Heart left ventricle (tissue), 13 donors: ENCODE measurements around the gene HNRNPCL1.
"Not testable (repeated sequence)": the region's sequence is repeated elsewhere in the genome, so short reads cannot be mapped to it uniquely, and the experiment has no call there.

Experiments
- POLR2A ChIP-seq, 2 donors: fragments of 450-650 bp; IDR thresholded peaks; one replicate each; pipeline ENCODE4 v1.6.1; 2017; ENCODE audit warnings: antibody characterized with exemption in 2 of 2, mild to moderate bottlenecking in 2 of 2, moderate library complexity in 2 of 2
- TF ChIP-seq, protein P1 (sequence below), 12 donors: fragments of 200-600 bp; sonication (generic) in 4 of 12; IDR thresholded peaks; one replicate each; pipeline versions ENCODE4 v1.5.0 to v1.8.0; 2018 to 2022; ENCODE audit warnings: antibody characterized with exemption in 12 of 12, mild to moderate bottlenecking in 5 of 12
- donor health status: ischemic (EF 13 %, LVEDD 7.1; RV severe dilation, severe dysfunction).
- donor health status: DM: no; HTN: yes; CAD: no.
- donor health status: DM: no; HTN: no; CAD: no.
- donor health status: ischemic (EF 25% LVEDD 6.9; RV normal size, moderate dysfunction).
- donor health status: ischemic (EF 25% LVEDD 5.7; RV mildly dilated, moderate dysfunction).
- donor health status: ischemic (EF 35%, LVEDD 5.7; RV mildly dilated, moderate dysfunction).
- donor health status: nonischemic (EF 11% LVEDD 7.7; RV severe dilation, severe dysfunction).
- donor health status: DM: yes; HTN: yes; CAD: no.
- donor health status: PGD.
- donor health status: ischemic (EF 29% LVEDD 5.4; RV normal size, mild dysfunction).
- donor health status: nonischemic (EF 23%, LVEDD 6.1; RV moderate dilation, normal function).

DNA sequence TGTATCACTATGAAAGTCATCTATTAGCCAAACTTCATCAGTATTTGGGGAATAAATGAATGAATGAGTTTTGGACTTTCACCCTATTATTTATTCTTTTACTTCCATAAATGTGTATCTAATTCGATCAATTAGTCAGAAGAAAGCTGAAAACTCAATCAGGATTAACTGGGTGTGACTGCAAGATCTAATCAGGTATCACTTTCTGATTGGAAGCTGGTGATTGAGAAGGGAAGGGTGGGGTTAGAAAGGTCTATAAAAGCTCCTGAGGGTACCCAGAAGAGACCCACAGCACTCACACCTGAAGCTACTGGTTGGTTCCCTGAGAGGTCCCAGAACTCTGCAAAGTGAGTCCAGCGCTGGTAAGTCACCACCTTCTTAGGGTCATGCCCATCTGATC lies 8.3 kb upstream of the HNRNPCL1 start, which contains the start of gene PRAMEF2:
- TF ChIP-seq, protein P1, sequence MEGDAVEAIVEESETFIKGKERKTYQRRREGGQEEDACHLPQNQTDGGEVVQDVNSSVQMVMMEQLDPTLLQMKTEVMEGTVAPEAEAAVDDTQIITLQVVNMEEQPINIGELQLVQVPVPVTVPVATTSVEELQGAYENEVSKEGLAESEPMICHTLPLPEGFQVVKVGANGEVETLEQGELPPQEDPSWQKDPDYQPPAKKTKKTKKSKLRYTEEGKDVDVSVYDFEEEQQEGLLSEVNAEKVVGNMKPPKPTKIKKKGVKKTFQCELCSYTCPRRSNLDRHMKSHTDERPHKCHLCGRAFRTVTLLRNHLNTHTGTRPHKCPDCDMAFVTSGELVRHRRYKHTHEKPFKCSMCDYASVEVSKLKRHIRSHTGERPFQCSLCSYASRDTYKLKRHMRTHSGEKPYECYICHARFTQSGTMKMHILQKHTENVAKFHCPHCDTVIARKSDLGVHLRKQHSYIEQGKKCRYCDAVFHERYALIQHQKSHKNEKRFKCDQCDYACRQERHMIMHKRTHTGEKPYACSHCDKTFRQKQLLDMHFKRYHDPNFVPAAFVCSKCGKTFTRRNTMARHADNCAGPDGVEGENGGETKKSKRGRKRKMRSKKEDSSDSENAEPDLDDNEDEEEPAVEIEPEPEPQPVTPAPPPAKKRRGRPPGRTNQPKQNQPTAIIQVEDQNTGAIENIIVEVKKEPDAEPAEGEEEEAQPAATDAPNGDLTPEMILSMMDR (IDR thresholded peaks at IDR 0.05) = not testable (repeated sequence)
- TF ChIP-seq POLR2A (IDR thresholded peaks at IDR 0.05) = not testable (repeated sequence)
